Measurements from ENCODE around the gene SPATA4. TPM values are rescaled to one million over a fixed set of nuclear protein-coding genes. Genes with fewer than 3 reads are reported as not detected.

Gene SPATA4
- total and polyA plus RNA-seq, 2 of the 13 experiments (the other 11 are each of a cell fraction or from before 2014, with no cell fraction given): not detected

DNA sequence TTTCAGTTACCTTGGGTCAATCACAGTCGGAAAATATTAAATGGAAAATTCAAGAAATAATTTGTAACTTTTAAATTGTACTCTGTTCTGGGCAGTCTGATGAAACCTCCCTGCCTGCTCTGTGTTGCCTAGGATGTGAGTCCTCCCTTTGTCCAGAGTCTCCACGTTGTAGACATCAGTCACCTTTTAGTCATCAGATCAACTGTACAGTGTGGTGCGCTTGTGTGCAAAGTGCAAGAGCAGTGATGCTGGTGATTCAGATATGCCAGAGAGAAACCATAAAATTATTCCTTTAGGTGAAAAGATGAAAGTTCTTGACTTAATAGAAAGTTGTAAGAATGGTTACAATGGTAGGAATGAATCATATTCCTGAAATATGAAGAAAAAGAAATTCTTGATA lies 1.4 kb downstream of the SPATA4 start (continued):
- TF ChIP-seq HNF1B (CRISPR knock-in tag; IDR thresholded peaks at IDR 0.05): no peak
- no peak for TF ChIP-seq PHF20 (CRISPR knock-in tag; IDR thresholded peaks at IDR 0.05)

GRCh38 chr4:176193126-176193525 lies 2.3 kb downstream of the SPATA4 start:
- FAIRE-seq: no peak
- Histone ChIP-seq H3K79me2 (ENCODE audit: insufficient read depth, low read length) (no peaks in the 10 kb centered on the region), H3K4me1 (ENCODE audit: insufficient read depth, low read length) (no peaks in the 10 kb centered on the region; the same call in 1 of the 2 replicates), H3K4me3 (replicated peaks in 1 of 3; ENCODE audit: insufficient read depth in 1 of 3, low read depth in 2 of 3, low read length in 3 of 3) (no peak overlapping the region), H3K36me3 (replicated peaks in 1 of 2; ENCODE audit: control insufficient read depth in 1 of 2, insufficient read depth in 2 of 2, low read length in 2 of 2) (no peaks in the 10 kb centered on the region), H3K27me3 (ENCODE audit: control insufficient read depth in 1 of 2, insufficient read depth in 2 of 2, low read length in 2 of 2) (peaks cover 0 to 10% of the 10 kb centered on the region in 2 experiments; a peak in 1 of 5 replicates), H3K9ac (ENCODE audit: insufficient read depth, low read depth, low read length) (no peak overlapping the region), H2AFZ (ENCODE audit: low read length) (no peak overlapping the region), H3K27ac (ENCODE audit: extremely low read length, insufficient read depth, low read length) (no peak overlapping the region), H3K4me2 (ENCODE audit: low read depth, low read length) (no peak overlapping the region), H4K20me1 (ENCODE audit: insufficient read depth, low read length) (no peaks in the 10 kb centered on the region), H3K9me3 (ENCODE audit: low read length) (no peaks in the 10 kb centered on the region)
- CTCF ChIA-PET (ENCODE audit: low intra/inter-chr PET ratio, low total read pairs): no interaction called here
- 3% methylated on average over 4 of the region's 4 CpGs for WGBS (ENCODE audit: low lambda C conversion rate)
- intact Hi-C loops (cut with micrococcal nuclease; ENCODE audit: unreplicated experiment) (no loop called here), in situ Hi-C loops (cut with HindIII; ENCODE audit: extremely low pct_ligation_motif_present, low pct_unique_long_range_greater_than_20kb) (loop anchor here (10.0 kb wide), 1 partner anchor 122 kb away; the partner anchor contains the start of gene SPCS3)
- no peak for ATAC-seq
- POLR2A ChIA-PET: no interaction called here
- BruUV-seq (replicated peaks): no TSS peak
- TF ChIP-seq RFX3 (CRISPR knock-in tag; IDR thresholded peaks at IDR 0.05): no peak
- TF ChIP-seq ZNF530 (CRISPR knock-in tag; IDR thresholded peaks at IDR 0.05; ENCODE audit: low read depth): no peak
- TF ChIP-seq GATAD1 (CRISPR knock-in tag; IDR thresholded peaks at IDR 0.05): no peak
- no peak for TF ChIP-seq KLF9 (CRISPR knock-in tag; IDR thresholded peaks at IDR 0.05; ENCODE audit: low read depth)
- TF ChIP-seq, protein P1, sequence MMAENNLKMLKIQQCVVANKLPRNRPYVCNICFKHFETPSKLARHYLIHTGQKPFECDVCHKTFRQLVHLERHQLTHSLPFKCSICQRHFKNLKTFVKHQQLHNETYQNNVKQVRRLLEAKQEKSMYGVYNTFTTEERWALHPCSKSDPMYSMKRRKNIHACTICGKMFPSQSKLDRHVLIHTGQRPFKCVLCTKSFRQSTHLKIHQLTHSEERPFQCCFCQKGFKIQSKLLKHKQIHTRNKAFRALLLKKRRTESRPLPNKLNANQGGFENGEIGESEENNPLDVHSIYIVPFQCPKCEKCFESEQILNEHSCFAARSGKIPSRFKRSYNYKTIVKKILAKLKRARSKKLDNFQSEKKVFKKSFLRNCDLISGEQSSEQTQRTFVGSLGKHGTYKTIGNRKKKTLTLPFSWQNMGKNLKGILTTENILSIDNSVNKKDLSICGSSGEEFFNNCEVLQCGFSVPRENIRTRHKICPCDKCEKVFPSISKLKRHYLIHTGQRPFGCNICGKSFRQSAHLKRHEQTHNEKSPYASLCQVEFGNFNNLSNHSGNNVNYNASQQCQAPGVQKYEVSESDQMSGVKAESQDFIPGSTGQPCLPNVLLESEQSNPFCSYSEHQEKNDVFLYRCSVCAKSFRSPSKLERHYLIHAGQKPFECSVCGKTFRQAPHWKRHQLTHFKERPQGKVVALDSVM (CRISPR knock-in tag; IDR thresholded peaks at IDR 0.05): no peak
- no peak for TF ChIP-seq SYNCRIP (IDR thresholded peaks at IDR 0.05; ENCODE audit: insufficient read depth, low read depth, low read length)
- no peak for TF ChIP-seq ZNF207 (IDR thresholded peaks at IDR 0.05; ENCODE audit: borderline replicate concordance)
- TF ChIP-seq ZNF121 (CRISPR knock-in tag; IDR thresholded peaks at IDR 0.05): no peak
- TF ChIP-seq RBAK (CRISPR knock-in tag; IDR thresholded peaks at IDR 0.05): no peak
- TF ChIP-seq ZKSCAN8 (CRISPR knock-in tag; IDR thresholded peaks at IDR 0.05; ENCODE audit: borderline replicate concordance): no peak
- TF ChIP-seq ZNF546 (CRISPR knock-in tag; conservative IDR thresholded peaks at IDR 0.05): no peak
- no peak for TF ChIP-seq NFYC (CRISPR knock-in tag; IDR thresholded peaks at IDR 0.05)
- no peak for TF ChIP-seq ZNF672 (CRISPR knock-in tag; IDR thresholded peaks at IDR 0.05)
- no peak for TF ChIP-seq KLF11 (CRISPR knock-in tag; IDR thresholded peaks at IDR 0.05)
- no peak for TF ChIP-seq ELF1 (CRISPR knock-in tag; IDR thresholded peaks at IDR 0.05)
- TF ChIP-seq CSRNP2 (CRISPR knock-in tag; conservative IDR thresholded peaks at IDR 0.05; ENCODE audit: low read depth): no peak
- TF ChIP-seq ZNF451 (CRISPR knock-in tag; IDR thresholded peaks at IDR 0.05): no peak
- no peak for TF ChIP-seq GFI1 (CRISPR knock-in tag; IDR thresholded peaks at IDR 0.05; ENCODE audit: borderline replicate concordance)
- TF ChIP-seq ZNF766 (CRISPR knock-in tag; IDR thresholded peaks at IDR 0.05; ENCODE audit: borderline replicate concordance): no peak
- no peak for TF ChIP-seq ZNF547 (CRISPR knock-in tag; IDR thresholded peaks at IDR 0.05)
- no peak for DNase-seq (ENCODE audit: low spot score)
